Inflammatory macrophage treated with lipopolysaccharide for 1 hour (primary cell): Measurements from ENCODE around the gene VPS37B.

Source experiments
- DNase-seq, 2 donors: peaks; one replicate each; pipeline ENCODE4 v3.0.0-alpha.2; 2020 to 2022

The VPS37B gene

DNA sequence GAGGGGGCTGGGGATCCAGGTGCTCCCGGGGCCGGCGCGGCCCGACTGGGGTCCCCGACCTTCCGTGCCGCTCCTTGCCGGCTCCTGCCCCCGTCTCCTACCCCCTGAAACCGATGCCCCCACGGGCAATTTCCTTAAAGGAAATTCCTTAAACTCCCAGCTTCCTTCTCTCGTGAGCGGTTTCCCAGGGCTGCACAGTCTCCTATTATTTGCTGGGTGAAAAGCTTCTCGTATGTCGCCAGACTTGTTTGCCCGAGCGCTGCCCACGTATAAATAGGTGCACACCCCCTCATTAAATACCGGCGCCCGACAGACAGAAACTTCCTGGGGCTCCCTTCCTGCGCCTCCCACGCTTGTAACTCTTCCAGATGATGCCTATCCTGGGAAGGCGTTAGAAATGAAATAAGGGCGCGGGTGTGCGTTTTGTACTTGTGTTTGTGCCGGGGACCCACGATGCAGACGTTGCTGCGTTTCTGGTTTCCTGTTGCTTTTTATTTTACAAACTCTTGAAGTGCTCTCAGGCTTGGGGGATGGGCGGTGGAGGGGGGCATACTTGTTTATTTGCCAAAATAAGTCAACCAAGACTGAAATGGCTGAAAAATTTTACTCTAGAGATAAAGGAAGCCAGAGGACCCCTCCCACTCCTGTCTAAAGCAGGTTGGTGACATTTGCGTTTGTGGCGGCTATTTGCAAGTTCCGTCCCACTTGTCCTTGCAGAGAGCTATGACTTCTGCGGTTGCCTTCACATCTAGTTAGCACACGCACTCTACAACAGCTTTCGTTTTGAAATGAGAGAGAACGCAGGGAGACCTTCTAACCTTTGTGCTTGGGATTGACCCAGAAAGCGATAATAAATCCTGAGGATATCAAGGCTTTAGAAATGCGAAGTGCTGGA lies 59.6 kb downstream of the VPS37B start:
- DNase-seq = peak in 1 of 2 donors; percentile 9

DNA sequence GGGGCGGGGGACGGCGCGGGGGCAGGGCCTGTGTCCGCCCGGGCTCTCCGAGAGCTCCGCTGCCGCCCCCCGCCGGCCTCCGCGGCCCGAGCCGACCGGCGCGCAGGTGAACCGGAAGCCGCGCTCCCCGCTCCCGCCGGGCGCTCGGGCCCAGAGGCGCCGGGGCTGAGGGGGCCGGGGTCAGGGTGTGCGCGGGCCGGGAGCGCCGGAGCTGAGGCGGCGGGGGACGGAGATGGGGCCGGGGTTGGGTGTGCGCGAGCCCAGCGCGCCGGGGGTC lies 60.2 kb downstream of the VPS37B start:
- DNase-seq = no peak

DNA sequence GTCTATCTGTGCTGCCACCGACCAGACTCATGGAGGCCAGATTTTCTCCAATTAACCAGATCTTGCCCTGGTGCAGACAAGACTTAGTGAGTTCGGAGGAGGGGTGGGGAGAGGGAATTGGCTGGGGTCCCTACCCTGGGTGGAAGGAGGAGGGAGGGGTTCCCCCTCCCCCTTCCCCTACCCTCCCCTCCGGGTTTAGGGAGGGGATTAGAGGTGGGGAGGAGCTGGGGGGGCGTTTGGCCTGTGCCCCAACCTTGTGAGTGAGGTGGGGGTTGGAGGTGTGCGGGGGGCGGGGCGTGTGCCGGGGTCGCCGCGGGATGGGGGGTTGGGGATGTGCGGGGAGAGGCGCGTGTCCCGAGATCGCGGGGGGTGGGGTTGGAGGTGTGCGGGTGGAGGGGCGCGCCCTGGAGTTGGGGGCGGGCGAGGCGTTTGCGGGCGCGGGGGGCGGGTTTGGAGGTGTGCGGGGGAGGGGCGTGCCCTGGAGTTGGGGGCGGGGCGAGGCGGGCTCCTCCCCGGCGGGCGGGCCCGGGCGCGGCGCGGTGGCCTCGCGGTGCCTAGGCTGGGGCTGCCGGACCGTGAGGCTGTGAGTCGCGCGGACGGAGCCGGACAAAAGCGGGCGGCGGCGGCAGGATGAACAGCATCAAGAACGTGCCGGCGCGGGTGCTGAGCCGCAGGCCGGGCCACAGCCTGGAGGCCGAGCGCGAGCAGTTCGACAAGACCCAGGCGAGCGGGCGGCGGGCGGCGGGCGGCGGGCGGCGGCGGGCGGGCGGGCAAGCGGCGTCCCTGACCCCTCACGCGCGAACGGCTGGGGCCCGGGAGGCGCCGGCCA lies 60.8 kb downstream of the VPS37B start, which contains the start of gene HIP1R:
HIP1R (plus strand) TSS at position 537 of the 829 bp plus-strand sequence; CDS start at position 631, 94 bp downstream.
- DNase-seq = peak in 1 of 2 donors; percentile 10

DNA sequence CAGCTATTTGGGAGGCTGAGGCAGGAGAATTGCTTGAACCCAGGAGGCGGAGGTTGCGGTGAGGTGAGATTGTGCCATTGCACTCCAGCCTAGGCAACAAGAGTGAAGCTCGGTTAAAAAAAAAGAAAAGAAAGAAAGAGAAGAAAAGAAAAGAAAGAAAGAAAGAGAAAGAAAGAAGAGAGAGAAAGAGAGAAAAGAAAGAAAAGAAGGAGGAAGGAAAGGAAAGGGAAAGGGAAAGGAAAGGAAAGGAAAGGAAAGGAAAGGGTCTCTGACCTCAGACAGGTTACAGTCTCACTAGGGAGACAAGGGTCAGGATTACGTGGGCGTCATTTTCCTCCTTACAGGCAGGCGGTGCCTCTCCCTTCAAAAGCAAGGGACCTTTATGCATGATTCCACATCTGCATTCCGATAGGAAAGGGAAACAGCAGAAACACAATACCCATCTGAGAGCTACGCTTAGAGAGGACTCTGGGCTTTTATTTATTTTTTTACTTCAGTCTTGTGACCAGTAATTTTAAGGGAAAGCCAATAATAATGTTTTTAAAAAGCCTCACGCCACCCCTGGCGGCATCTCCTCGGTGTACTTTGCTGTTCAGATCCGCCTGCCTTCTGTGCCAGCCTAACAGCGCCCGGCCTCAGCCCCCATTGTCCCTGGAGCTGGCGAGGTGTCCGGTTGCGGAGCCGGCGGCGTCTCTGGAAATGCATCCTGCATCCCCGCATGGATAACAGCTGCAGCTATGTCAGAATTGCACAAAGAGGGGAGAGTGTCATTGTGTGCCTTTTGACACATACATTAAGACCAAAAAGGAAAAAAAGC lies 61.6 kb downstream of the VPS37B start:
- DNase-seq = peak in 1 of 2 donors; percentile 14

- peak; percentile 63 to 67 for DNase-seq
Observed at GRCh38 chr12:122830517-122831214, 65.3 kb downstream of the VPS37B start.

- no peak for DNase-seq
Observed at GRCh38 chr12:122827258-122827657, 68.7 kb downstream of the VPS37B start.

DNA sequence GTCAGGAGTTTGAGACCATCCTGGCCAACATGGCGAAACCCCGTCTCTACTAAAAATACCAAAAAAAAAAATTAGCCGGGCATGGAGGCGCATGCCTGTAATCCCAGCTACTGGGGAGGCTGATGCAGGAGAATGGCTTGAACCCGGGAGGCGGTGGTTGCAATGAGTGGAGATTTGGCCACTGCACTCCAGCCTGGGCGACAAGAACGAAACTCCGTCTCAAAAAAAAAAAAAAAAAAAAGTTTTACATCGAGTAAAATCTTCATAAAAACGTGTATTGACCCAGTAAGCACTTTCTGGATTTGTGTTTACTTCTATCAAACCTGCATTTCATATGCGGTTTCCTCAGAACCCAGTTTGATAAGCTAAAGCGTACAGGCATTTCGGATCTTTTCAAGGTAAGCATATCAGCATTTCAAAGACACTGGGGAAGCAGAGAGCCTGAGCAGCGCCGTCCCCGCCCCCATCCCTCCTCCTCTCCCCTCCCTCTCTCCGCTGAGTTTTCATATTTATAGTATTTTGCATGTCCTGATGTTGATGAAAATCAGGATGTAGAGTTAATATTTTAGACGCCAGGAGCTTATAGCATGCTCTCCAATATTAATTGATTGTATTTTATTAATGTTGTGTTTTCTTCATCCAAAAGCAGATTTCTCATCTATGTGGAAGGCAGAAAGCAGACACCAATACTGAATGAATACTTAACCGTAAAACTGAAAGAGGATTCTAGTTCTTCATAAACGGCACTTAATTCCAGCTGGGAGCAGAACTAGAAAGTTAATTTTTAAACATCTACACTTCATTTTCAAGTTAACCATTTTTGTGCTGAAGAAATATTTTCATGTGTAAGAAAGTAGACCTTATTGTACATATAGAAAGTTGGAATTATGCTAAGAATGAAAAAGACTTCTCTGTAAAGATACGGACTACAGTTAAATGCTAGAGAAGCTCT lies 69.9 kb downstream of the VPS37B start:
- no peak for DNase-seq

- DNase-seq = no peak
Observed at GRCh38 chr12:122823429-122823828, 72.5 kb downstream of the VPS37B start.

DNA sequence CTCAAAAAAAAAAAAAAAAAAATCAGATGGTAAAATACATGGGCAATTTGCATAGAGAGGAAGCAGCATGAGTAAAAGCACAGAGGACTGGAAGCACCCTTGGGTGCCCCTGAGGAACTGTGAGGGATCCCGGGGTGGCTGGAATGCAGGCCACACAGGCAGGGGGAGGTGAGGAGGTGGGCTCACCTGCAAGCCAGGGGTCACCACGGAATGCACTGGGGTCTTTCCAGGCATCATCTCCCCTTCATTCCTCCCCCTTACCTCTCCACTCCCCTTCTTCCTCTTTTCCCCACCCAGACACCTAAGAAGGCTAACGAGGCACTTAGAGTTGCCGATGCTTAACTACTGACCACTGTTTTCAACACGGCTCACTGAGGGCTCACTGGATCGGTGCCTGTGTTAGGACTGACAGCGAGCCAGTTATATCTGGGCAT lies 75.1 kb downstream of the VPS37B start:
- DNase-seq = no peak

DNA sequence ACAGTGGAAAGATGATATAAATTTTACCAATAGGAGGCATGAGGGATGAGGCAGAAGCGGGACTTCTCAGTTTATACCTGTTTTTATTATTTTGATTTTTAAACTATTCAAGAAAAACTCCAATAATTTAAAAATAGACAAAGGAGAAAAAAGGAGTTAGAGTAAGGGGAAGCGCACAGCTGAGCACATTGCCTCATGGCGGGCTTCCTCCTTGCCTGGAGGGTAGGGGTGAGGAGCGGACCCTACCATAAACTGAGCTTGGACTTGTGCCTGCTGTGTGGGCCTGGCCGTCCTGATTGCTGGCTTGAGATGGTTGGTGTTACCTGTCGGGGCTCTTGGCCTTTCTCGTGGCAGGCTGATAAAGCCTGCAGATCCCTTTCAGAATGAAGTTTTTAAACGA lies 75.8 kb downstream of the VPS37B start:
- no peak for DNase-seq

GRCh38 chr12:122819209-122819785 lies 76.6 kb downstream of the VPS37B start:
- DNase-seq = peak; percentile 29 to 71
